Right lung (tissue), 5 donors: ENCODE data around the gene DGKI. TPM values are rescaled to one million over a fixed set of nuclear protein-coding genes. Genes with fewer than 3 reads are reported as not detected.
A peak's percentile ranks its signal among the peaks of the same experiment; 100 is the strongest.

Experiments
- DNase-seq, 2 donors: peaks; one replicate each; pipeline ENCODE4 v3.0.0-alpha.2; 2013
- polyA plus RNA-seq, 5 donors: library from polyadenylated mRNA; unstranded; fragments of 120-200 nt; gene quantifications; one replicate each; pipeline versions ENCODE4 v1.2.1 to v1.2.3, GENCODE V29; 2013; ENCODE audit warnings: inconsistent platforms in 1 of 5, low replicate concordance in 1 of 5; ENCODE audit not compliant: insufficient read length in 5 of 5, insufficient read depth in 1 of 5

Gene DGKI
- polyA plus RNA-seq, 5 donors, result 0.36 to 0.91 (median 0.61) TPM

- no peak for DNase-seq
Measured at GRCh38 chr7:137657476-137658189, 189.1 kb downstream of the DGKI start.

GRCh38 chr7:137656850-137657232 is 189.9 kb downstream of the DGKI start:
- DNase-seq, result no peak

GRCh38 chr7:137656227-137656849 is 190.4 kb downstream of the DGKI start:
- peak; percentile 38 to 57 for DNase-seq

- DNase-seq, result no peak
Measured at GRCh38 chr7:137655804-137656203, 191.0 kb downstream of the DGKI start.

- no peak for DNase-seq
Measured at GRCh38 chr7:137652721-137653120, 194.1 kb downstream of the DGKI start.

DNA sequence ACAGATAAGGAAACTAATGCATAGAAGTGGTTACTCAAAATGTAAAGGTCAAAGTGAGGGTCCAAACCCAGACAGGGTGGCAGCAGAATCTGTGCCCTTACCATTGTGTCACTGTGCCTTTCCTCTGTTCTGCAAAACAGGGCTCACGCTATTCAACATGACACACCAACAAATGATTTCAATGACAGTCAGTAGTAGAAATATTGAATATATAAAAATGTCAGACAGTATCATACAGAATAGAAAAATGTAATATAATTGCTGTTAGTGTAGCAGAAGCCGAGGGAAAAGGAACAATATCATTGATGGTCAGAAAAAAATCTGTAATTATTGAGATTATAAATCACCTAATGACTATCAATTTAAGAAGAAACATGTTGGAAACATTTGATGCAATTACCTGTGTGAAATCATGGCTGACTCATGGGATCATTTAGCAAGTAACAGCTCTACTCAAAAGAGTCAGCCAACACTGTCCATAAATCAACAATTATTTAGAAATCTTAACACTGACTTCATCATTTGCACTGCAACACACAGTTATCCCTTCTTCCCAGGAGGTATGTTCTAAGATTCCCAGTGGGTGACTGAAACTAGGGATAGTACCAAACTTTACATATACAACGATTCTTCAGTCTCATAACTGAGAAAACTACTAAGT is 198.7 kb downstream of the DGKI start:
- DNase-seq, result no peak

DNA sequence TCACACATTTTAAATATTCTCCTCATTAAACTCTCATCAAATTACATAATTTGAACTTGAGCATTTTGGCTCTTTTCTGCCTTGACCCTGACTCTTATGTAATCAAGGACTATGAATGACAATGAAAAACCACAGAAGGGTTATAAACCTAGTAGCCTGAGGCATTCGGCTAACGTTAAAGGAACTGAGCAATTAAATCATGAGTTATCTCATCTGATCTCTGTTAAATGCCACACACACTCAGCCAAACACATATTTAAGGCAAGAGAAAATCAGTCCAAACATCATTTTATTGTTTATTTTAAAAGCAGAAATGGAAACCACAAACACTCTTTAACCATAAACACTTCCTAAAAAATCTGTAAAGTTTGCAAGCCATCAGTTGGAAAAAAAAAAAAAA is 204.3 kb downstream of the DGKI start:
- peak in 1 of 2 donors; percentile 6 for DNase-seq

- no peak for DNase-seq
Measured at GRCh38 chr7:137642031-137642430, 204.7 kb downstream of the DGKI start.

- no peak for DNase-seq
Measured at GRCh38 chr7:137636376-137636775, 210.4 kb downstream of the DGKI start.

- no peak for DNase-seq
Measured at GRCh38 chr7:137635874-137636273, 210.9 kb downstream of the DGKI start.

GRCh38 chr7:137635132-137635531 is 211.6 kb downstream of the DGKI start:
- no peak for DNase-seq

DNA sequence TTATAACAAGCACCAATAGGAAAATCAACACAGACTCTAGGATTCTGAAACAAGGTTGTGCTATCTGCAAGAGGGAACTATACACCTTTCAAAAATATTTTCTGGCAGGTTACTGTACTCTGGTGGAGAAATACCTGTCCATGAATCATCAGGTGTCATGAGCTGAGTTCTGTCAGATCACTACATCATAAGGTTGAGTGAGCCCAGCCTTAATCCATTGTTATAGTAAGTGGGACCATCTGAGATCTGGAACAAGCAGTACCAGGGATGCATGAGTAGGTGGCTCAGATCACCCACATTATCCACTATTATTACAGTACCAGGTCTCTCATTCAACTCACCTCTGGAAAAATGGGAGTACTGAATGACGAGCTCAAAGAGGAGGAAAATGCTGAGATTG is 212.4 kb downstream of the DGKI start:
- no peak for DNase-seq

DNA sequence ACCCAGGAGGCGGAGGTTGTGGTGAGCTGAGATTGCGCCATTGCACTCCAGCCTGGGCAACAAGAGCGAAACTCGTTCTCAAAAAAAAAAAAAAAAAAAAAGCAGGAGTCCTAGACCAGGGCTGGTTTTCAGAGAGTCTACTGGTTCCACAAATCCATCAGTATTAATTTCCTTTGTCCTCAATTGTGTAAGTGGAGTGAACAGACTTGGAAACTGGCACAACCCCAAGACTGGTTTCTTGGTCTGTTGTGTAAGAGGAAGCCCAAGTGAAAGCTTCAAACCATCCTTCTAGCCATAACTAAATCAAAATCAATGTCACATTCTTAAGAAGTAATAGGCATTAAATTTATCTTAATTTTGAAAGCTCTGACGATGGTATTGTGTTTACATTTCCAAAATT is 213.6 kb downstream of the DGKI start:
- DNase-seq, result no peak

GRCh38 chr7:137628216-137628615 is 218.6 kb downstream of the DGKI start:
- DNase-seq, result no peak

- peak; percentile 10 to 28 for DNase-seq
Measured at GRCh38 chr7:137626469-137627067, 220.2 kb downstream of the DGKI start.

DNA sequence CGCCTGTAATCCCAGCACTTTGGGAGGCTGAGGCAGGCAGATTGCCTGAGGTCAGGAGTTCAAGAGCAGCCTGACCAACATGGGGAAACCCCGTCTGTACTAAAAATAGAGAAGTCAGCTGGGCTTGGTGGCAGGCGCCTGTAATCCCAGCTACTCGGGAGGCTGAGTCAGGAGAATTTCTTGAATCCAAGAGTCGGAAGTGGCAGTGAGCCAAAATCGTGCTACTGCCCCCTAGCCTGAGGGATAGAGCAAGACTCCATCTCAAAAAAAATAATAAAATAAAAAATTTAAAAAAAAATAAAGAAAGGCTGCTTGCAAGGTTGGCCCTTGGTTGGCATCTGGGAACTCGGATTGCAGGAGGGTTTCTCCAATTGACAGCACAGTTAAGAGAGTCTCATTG is 221.6 kb downstream of the DGKI start:
- DNase-seq, result no peak

DNA sequence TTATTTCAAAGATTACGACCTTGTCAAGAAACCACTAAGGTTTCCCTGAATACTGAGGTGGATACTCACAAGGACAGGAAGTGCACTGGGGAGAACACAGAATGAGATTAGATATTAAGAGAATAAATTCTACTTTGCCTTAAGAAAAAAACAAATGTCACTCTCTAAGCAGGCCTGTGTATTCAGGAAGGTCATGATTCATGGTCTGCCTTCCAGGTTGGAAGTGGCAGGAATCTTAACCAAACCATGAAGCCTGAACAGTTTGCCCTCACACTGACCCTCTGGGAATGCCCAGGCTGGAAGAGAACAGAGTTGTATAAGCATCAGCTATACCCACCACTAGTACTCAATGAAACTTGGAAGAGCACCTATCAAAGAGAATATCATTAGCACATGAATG is 227.6 kb downstream of the DGKI start:
- no peak for DNase-seq

GRCh38 chr7:137618748-137619147 is 228.0 kb downstream of the DGKI start:
- no peak for DNase-seq

DNA sequence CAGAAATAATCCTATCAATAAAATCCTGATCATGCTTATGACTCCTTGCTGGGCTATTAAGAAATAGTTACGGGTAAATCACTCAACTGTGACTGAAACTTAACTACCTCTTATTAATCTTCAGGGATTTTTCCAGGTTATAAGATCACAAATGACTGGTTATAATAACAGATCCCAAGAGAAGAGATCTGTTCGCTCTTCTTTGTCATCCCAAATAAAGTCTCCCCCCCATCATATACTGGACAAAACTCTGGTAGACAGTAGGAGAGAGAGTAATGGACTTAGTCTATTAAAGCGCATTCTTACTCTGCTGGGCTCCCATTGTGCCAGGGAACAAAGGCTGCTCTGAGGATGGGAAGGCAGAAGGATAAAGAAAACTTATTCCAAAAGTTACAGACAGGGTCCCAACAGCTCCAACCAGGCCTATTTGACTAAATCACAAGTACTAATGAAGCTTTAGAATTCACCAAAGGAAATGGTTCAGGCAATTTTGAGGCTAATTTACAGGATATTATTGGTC is 233.7 kb downstream of the DGKI start:
- no peak for DNase-seq

- no peak for DNase-seq
Measured at GRCh38 chr7:137611606-137612005, 235.2 kb downstream of the DGKI start.

DNA sequence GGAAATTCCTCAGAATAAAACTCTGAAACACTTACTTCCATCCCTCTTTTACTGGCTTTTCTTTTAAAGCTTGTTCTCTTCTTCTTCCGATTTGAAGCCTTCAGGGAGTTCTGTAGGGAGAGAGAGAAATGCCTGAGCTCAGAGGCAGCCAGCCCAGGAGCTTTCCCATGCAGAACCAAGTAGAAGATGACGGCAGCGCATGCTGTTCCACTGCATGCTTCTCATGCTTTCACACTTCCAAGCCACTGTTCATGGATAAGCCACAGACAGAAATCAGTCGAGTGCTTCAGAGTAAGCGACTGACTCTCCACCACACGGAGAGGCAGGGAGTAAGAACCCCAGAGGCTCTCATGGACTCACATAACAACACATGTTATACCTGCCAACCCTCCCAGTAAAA is 237.3 kb downstream of the DGKI start:
- no peak for DNase-seq

- DNase-seq, result peak; percentile 11 to 21
Measured at GRCh38 chr7:137606061-137606674, 240.6 kb downstream of the DGKI start.
